Stimulated activated naive CD4-positive, alpha-beta T cell treated with Interleukin-2 at 50 U/mL for 16 hours (primary cell): Measurements from ENCODE around the gene MAML2.

Experiments used
- DNase-seq: peaks from one replicate; lab custom pipeline; 2025; lab: John Stamatoyannopoulos, UW

Gene MAML2

DNA sequence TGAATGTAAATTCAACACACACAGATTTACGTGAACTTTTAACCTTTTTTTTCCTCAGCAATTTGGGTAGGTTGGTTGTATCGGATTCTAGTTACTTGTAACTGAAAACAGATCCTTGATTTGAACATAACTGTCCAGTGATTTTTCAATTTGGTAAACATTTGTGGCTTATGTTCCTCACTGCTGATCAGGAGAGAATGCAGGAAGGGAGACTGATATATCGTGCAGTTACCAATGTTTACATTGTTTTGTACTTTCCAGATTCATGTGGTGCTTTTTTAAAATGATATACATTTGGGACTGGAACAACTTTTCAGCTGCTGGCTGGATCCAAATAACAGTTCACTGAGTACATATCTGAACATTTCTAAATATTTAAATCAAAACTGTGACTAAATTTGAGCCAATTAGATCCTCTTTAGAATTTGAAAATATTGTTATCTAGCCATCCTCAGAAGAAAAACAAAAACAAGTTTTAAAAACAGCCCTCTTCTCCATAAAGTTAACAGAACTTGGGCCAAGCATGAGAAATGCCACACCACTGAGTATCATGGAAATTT is 334.8 kb downstream of the MAML2 start:
- DNase-seq, result no peak

GRCh38 chr11:96006037-96006436 is 337.0 kb downstream of the MAML2 start:
- no peak for DNase-seq

- DNase-seq, result no peak
These were observed 338.1 kb downstream of the MAML2 start for GRCh38 chr11:96004862-96005261.

DNA sequence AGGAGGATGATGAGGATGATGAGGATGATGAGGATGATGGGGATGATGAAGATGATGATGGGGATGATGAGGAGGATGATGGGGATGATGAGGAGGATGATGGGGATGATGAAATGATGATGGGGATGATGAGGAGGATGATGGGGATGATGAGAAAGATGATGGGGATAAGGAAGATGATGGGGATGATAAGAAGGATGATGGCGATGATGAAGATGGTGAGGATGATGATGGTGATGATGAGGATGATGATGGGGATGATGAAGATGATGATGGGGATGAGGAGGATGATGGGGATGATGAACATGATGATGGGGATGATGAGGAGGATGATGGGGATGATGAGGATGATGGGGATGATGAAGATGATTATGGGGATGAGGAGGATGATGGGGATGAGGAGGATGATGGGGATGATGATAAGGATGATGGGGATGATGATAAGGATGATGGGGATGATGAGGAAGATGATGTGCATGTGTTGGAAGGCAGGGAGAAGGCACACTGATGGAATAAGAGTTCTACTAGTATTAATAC is 340.2 kb downstream of the MAML2 start:
- no peak for DNase-seq

GRCh38 chr11:96002339-96002738 is 340.7 kb downstream of the MAML2 start:
- DNase-seq, result no peak

DNA sequence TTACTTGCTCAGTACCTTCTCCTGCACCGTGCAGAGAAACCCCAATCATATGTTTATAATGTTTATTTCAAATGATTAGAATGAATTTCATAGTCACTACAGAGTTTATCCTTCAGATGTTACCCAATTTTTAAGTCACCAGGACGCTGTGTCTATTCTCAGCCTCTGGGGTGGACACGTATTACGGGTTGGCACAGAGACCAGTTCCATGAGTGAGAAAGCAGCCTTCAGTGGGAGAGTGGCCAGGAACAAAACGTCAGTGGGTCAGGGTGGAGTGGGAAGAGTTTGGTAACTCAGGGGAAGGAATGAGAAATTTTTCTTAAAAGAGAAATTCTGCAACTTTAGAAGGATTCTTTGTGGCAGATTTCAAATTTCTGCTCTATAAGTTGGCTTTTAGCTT is 342.0 kb downstream of the MAML2 start:
- no peak for DNase-seq

DNA sequence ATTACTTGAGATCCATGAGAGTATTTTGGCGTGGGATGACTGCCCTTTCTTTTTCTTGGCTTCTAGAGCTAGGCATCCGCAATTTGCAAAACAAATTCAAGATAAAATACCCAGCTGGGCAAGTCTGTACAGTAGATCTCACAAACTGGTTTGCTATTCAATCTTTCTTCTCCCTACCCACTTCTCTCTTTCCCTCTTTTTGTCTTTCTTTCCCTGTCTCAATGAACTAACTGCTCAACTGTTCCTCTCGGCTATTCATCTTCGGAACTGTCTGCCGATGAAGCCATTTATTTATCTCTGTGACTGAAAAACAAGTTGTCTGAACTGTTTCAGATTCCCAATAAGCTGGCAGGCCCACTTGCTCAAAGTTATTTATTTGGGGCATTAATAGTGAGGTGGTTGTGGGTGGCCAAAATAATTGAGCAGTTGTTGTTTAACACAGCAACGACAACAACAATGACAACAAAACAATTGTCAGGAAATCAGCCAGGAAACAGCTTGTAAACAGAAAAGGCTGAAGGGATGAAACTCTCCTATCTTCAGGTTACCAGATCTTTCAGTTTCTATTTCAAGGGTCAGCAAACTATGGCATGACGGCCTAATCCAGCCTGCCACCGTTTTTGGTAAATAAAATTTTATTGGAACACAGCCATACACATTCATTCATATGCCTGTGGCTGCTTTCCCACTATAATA is 343.1 kb downstream of the MAML2 start:
- DNase-seq, result no peak

DNA sequence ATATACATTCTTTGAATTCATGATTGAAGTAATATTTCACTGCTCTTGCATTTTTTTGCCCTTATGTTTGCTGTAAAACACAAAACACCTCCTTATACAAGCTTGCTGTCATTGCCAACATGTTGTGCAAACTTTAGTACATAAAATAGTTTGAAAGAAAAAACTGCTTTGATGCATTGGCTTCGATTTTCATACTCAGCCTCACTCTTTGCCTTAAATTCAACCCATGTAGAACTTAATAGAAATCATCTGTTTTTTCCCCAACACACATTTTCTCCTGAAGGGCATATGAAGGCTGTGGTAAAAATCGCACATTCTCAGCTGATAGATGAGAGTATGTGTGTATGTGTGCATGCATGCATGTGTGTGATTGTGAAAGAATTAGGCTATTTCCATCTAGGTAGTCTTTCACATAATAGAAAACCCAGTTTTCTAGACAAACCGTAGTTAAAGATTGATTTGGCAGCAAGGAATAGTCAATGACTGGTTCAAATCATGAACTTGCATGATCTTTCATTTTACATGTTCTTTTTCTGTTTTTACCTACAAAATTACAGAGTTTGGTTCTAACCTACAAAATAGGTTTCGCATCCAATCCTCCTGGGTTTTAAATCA is 346.3 kb downstream of the MAML2 start:
- DNase-seq, result no peak

- no peak for DNase-seq
These were observed 348.7 kb downstream of the MAML2 start for GRCh38 chr11:95994329-95994728.

- no peak for DNase-seq
These were observed 349.3 kb downstream of the MAML2 start for GRCh38 chr11:95993438-95994298.

- DNase-seq, result no peak
These were observed 351.4 kb downstream of the MAML2 start for GRCh38 chr11:95991545-95991944.

GRCh38 chr11:95991101-95991500 is 351.9 kb downstream of the MAML2 start:
- no peak for DNase-seq

- no peak for DNase-seq
These were observed 353.2 kb downstream of the MAML2 start for GRCh38 chr11:95989780-95990179.

- no peak for DNase-seq
These were observed 353.9 kb downstream of the MAML2 start for GRCh38 chr11:95989076-95989605.

- no peak for DNase-seq
These were observed 357.7 kb downstream of the MAML2 start for GRCh38 chr11:95985174-95985808.

- DNase-seq, result no peak
These were observed 358.9 kb downstream of the MAML2 start for GRCh38 chr11:95984072-95984471.

GRCh38 chr11:95977534-95978174 is 365.3 kb downstream of the MAML2 start:
- no peak for DNase-seq

DNA sequence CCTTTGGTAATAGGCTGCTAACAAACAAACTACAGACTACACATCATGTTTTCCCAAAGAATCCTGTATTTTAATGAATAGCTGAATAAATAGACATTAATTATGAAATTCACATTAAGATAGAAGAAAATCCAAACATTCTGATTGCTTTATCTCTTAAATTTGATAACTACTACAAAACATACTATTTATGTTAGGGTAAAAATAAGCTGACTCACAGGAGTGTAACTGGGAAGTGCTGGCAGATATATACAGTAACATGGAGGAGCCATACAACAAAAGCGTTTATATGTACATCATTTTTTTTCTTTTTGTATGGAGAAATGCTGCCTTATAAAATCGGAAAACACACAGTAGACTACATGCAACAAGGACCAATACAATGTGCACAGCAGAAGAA is 366.4 kb downstream of the MAML2 start:
- DNase-seq, result no peak

- DNase-seq, result no peak
These were observed 367.7 kb downstream of the MAML2 start for GRCh38 chr11:95975343-95975742.

GRCh38 chr11:95972060-95972459 is 370.9 kb downstream of the MAML2 start:
- DNase-seq, result no peak

DNA sequence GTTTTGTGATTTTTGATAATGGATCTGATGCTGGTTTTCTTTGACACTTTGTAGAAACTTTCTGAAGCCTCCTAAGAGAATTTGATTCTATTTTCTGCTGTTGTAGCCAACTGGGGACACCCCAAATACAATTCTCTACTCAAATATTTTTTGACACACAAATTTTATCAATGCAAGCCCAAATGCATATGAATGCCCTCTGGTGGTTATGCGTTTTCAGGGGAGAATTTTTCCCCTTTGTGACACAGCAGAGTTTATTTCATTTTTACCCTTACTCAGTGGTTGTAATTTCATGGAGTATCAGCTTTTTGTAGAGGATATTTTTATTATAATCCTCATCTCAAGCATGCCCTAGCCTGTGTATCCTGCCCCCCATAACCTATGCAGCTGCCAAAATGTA is 374.4 kb downstream of the MAML2 start:
- DNase-seq, result no peak
